Vagina (tissue), 2 donors: ENCODE data around the gene MAP3K20.
"Not testable (repeated sequence)": the region's sequence is repeated elsewhere in the genome, so short reads cannot be mapped to it uniquely, and the experiment has no call there.

Experiments used
- POLR2A ChIP-seq, 2 donors: fragments of 450-650 bp; IDR thresholded peaks; one replicate each; pipeline ENCODE4 v1.6.1; 2017; ENCODE audit warnings: antibody characterized with exemption in 2 of 2, mild to moderate bottlenecking in 2 of 2, moderate library complexity in 2 of 2
- POLR2AphosphoS5 ChIP-seq, 2 donors: sonication (generic); formaldehyde crosslinking; IDR thresholded peaks; one replicate each; pipeline ENCODE4 v1.9.0; 2017; ENCODE audit warnings: antibody characterized with exemption in 2 of 2, mild to moderate bottlenecking in 2 of 2, low read depth in 1 of 2; ENCODE audit not compliant: insufficient read depth in 1 of 2

DNA sequence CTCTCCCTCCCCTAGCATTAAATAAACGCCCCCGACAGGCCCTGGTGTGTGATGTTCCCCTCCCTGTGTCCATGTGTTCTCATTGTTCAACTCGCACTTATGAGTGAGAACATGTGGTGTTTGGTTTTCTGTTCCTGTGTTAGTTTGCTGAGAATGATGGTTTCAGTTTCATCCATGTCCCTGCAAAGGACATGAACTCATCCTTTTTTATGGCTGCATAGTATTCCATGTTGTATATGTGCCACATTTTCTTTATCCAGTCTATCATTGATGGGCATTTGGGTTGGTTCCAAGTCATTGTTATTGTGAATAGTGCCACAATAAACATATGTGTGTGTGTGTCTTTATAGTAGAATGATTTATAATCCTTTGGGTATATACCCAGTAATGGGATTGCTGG, 98.7 kb downstream of the MAP3K20 start:
- not testable (repeated sequence) for TF ChIP-seq POLR2AphosphoS5 (IDR thresholded peaks at IDR 0.05; ENCODE audit: insufficient read depth in 1 of 2, low read depth in 1 of 2); POLR2A (IDR thresholded peaks at IDR 0.05)
